ENCODE measurements around the gene NUMA1.

The NUMA1 gene

DNA sequence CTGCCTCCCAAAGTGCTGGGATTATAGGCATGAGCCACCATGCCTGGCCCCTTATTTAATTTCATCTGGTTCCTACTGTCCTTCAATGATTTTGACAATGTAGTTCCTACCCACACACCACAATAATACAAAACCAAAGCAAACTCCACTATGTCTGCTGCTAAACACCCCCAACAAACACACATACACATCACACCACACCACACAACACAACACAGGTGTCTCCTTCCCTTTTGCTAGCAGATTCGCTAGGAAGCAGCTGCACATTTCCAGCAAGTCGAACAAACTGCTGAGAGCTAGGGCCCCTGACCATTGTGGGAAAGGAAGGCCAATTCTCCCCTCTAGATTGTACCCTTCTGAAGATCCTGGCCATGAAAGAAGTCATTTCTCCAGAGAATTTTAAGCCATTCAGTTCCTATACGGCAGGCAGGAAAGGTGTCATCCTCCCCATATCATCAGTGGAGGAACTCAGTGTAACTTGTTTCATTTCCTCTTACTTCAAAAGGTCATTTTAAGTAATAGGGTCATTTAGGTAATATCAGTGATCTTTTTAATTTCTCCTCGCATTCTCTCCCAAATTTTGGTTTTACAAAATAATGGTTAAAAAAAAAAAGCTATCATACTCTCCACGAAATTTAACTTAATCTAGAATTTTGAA, 18.5 kb downstream of the NUMA1 start:
- DNase-seq, result no peak

- DNase-seq, result no peak
These were observed 21.8 kb downstream of the NUMA1 start for GRCh38 chr11:72058416-72059034.

GRCh38 chr11:72048766-72049460, 31.4 kb downstream of the NUMA1 start:
- DNase-seq, result no peak

DNA sequence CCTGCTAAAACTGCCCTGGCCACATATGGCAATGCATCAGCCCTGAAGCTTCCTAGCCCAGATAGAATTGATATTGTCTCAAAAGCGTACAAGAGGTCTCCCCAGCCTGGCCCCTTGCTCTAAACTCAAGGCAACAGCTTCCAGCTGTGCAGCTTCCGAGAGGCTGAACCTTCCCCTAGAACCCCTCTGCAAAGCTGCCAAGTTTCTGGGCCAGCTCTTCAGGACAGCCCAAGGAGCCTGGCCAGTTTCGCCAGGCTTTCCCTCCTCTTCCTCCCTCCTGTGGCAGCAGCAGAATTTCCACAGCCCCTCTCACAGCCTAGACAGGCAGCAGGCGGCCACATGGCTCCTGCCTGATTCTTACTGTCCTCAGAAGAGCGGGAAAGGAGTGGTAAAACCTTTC, 34.5 kb downstream of the NUMA1 start:
- no peak for DNase-seq

- no peak for DNase-seq
These were observed 38.1 kb downstream of the NUMA1 start for GRCh38 chr11:72042064-72042745.

DNA sequence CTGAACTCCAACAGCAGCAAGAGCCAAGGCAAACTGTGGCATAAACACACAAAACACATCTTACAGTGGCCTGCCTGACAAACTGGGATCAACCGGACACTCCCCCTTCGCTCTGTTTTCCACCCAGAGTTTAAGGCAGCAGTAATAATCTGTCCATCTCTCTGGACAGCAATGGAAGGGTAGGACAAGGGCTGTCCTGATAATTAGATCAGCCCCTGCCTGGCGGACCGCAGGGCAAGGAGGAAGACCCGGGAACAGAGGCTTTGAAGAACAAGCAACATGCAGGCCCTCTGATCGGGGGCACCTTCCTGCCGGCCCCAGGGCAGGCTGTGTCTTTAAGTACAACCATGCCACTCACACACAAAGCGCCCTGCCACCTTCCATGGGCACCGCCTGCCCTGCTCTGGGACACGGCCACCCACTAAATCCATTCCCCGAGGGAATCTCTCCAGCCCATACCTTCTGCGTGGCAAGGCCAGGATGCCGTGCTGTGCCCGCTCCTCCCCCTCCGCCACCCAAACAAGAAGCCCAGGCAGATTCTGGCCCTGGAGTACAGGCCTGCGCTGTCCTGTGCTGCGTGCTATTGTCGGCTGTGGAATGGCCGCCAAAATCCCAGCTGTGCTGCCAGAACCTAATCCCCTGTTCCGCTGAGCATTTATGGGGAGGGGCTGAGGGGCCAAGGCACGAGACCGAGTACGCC, 38.8 kb downstream of the NUMA1 start:
- peak; percentile 55 for DNase-seq

- peak; percentile 56 for DNase-seq
These were observed 39.6 kb downstream of the NUMA1 start for GRCh38 chr11:72040491-72041363.

GRCh38 chr11:72039856-72040401, 40.4 kb downstream of the NUMA1 start:
- no peak for DNase-seq

DNA sequence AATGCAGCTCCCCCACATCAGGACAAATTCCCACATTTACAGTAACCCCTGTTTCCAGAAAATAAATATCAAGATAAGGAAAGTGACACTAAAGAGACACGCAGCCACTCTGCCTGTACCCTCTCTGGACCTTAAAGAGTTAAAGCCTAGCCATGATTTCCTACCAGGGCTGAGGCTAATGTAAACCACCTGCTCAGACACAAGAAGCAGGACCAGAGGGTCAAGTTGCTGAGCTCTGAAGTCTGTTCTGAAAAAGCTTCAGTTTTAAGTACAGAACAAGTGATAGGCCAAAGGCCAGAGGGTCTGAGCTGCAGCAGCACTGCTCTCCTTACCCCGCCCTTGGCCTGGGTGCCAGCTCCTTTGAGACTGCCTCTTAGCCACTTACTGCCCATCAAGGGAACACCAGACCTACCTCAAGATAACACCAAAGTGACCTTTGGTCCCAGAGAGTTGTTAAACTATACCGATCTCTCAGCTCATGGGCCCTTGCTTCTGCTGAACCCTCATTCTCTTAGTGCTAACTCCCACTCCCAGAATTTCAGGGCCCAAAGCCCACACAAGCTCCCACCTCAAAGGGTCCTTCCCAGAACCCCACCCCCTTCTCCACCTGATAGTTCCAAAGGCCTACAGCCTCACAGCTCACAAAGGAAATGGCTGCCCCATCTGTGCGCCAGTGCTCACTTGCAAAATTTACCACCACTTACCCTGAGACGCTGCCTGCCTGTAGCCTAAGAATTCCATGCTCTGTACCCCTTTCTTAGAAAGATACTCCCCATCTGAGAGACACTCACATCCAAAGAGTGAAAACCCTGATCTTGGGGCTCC, 41.1 kb downstream of the NUMA1 start:
- no peak for DNase-seq

GRCh38 chr11:72038491-72038890, 41.9 kb downstream of the NUMA1 start:
- DNase-seq, result no peak

DNA sequence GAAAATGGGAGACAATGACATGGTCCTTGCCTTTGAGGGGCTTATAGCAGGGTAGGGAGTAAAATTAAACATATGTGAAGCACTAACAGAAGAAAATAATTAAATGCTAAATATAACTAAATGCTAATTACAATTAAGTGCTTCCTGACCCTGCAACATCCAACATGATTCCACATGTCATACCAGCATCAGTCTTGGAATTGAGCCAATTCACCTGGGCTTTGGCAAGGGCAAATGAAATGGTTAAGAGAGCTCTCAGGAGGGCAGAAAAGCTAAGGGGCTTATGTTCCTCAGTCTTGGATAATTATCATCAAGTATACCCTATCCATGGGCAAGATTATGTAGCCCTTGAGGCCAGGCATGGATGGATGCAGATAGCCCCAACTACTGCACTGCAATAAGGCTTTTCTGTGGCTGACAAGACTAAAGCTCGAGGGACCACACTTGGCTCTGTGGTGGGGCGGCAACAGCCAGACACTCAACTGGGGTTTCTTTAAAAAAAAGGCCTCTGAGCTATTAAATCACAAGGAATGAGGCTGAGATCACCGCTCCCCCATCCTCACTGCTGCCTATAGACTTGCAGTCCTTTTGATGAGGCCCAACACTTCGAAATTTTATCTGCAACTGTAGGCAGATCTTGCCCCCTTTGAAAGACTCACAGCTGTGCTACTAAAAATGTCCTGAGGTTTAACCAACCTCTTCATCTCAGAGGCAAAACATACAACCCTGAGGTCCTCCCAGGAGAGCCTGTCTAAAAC, 42.6 kb downstream of the NUMA1 start:
- no peak for DNase-seq

- DNase-seq, result no peak
These were observed 43.7 kb downstream of the NUMA1 start for GRCh38 chr11:72036687-72037086.

DNA sequence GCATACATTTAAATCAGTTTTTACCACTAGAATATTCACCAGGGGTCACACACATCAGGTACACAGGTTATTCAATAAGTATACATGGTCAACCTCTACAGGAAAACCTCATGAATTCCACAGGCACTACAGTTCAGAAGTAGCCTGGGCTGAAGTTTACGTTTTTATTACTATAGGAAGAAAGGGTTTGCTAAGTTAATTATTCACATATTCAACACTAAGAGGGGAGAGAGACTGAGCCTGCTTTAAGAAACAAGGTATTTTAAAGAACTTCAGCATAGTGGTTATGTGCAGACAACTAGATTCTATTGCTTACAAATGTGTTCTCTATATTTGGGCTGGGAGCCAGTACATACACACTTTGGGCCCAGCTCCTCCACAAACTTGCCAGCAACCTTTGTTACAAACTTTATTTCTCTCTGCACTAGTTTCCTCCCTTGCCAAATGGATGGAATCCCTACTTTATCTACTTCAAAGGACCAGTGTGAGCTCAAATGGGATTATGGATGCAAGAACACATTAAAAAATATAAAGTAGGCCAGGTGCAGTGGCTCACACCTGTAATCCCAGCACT, 49.8 kb downstream of the NUMA1 start:
- DNase-seq, result no peak

- DNase-seq, result no peak
These were observed 54.3 kb downstream of the NUMA1 start for GRCh38 chr11:72026090-72026489.

DNA sequence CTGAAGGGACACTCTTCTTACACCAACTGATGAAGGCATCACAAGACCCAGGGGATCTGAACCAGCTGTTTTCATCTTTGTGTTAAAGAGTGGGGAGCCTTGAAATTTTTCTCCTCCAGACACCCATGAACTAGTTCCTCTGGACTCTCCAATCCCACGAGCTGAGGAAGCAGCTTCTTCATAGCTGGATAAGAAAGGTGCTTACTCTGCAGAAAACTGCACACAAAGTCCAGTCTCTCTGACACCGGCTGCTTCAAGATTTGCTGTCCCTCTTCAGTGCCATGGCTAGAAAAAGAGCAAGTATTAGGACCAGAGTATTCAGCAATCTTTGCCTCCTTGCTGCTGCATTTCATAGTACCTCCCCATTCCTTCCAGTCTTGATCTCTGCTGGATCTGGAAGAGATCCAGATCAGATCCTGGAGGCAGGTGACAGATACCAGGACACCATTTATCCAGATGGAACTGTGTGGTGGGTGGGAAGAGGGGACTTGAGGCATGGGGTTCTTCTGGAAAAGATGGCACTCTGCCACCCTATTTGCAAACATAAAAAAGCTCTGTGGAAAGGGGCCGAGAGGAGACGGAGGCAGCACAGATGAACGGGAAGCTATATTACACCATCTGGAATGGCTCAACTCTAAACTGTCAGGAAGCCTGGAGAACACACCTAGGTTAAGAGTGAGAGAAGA, 56.1 kb downstream of the NUMA1 start:
- no peak for DNase-seq

GRCh38 chr11:72023335-72023734, 57.0 kb downstream of the NUMA1 start:
- no peak for DNase-seq

GRCh38 chr11:72018171-72018570, 62.2 kb downstream of the NUMA1 start:
- DNase-seq, result no peak

DNA sequence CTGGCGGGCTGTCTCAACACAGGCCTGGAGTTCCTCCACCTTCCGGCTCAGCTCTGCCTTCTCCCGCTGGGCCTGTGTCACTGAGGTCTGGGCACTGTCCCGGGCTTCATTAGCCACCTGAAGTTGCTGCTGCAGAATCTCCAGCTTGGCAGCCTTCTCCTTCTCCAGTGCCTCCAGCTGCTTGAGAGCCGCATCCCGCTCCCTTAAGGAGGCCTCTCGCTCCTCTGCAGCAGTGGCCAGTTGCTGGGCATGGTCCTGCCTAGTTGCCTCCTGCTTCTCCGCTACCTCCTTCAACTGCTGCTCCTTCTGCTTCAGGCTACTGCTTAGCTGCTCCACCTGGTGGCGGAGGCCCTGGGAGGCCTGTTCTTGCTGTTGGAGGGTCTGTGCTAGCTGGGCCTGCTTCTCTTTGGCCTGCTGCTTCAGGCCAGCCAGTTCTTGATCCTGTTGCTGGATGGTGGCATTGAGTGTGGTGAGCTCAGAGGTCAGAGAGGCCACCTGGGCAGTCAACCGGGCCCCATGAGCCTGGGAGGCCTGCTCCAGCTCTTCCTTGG, 64.8 kb downstream of the NUMA1 start:
- no peak for DNase-seq

All from 8988T (cell line).